Body of pancreas (tissue), 4 donors: ENCODE results near the gene RAD51B.

Source experiments
- CTCF ChIP-seq, 7 experiments: fragments of 450-650 bp in 4 of 7; fragments of 200-600 bp in 3 of 7; sonication (generic) in 3 of 7; IDR thresholded peaks; one replicate each; pipeline ENCODE4 v1.5.1; 2016 to 2019; ENCODE audit warnings: antibody characterized with exemption in 7 of 7
- POLR2A ChIP-seq, 3 donors: fragments of 450-650 bp; IDR thresholded peaks; one replicate each; pipeline ENCODE4 v1.6.1; 2016; ENCODE audit warnings: antibody characterized with exemption in 3 of 3, mild to moderate bottlenecking in 2 of 3

- TF ChIP-seq CTCF (IDR thresholded peaks at IDR 0.05) (no peak), POLR2A (IDR thresholded peaks at IDR 0.05) (no peak)
Observed at GRCh38 chr14:68441542-68441941, 622.0 kb downstream of the RAD51B start.
